Activated T-helper 1 cell treated with anti-CD3 and anti-CD28 coated beads, Interleukin-12 subunit alpha, Interleukin-12 subunit beta, Interleukin-2, Interleukin-4 antibody, amounts not matched to agents 30 ng/mL and 10 ng/mL and 1 ng/mL, durations not matched to agents 14 hours and 24 hours and 36 hours (primary cell): ENCODE measurements around the gene INPP4A. TPM values are rescaled to one million over a fixed set of nuclear protein-coding genes. Genes with fewer than 3 reads are reported as not detected.

Experiments used
- DNase-seq: peaks from one replicate; pipeline ENCODE4 v3.0.0; 2021; ENCODE audit warnings: low spot score
- H3K27ac Mint-ChIP-seq: one replicate; pipeline ENCODE4 v1.8.0; 2021; ENCODE audit warnings: mild to moderate bottlenecking, mixed read lengths
- H3K27me3 Mint-ChIP-seq: one replicate; pipeline ENCODE4 v1.8.0; 2022; ENCODE audit warnings: mild to moderate bottlenecking, moderate library complexity, mixed read lengths; ENCODE audit not compliant: insufficient read depth
- H3K36me3 Mint-ChIP-seq: one replicate; pipeline ENCODE4 v1.8.0; 2021; ENCODE audit warnings: low read depth, mixed read lengths
- H3K4me1 Mint-ChIP-seq: one replicate; pipeline ENCODE4 v1.8.0; 2021; ENCODE audit warnings: low read depth, mixed read lengths
- H3K4me3 Mint-ChIP-seq: one replicate; pipeline ENCODE4 v1.8.0; 2021; ENCODE audit warnings: mild to moderate bottlenecking, moderate library complexity, mixed read lengths
- H3K9me3 Mint-ChIP-seq: one replicate; pipeline ENCODE4 v1.8.0; 2021; ENCODE audit warnings: mixed read lengths
- intact Hi-C: fragments of 100-400 bp; cut with micrococcal nuclease; formaldehyde crosslinking; loops from one replicate; pipeline ENCODE4 v1.15.1; 2024
- total RNA-seq: library from RNA; stranded (reverse); gene quantifications from 2 replicates; pipeline ENCODE4 v1.2.3, GENCODE V29; 2022

Gene INPP4A
- total RNA-seq, 1 donor from 2014 or later = 55.7 TPM

- Mint-ChIP-seq H3K27me3 (no peaks in the 10 kb centered on the region), H3K27ac (peak overlapping the region; percentile 91), H3K9me3 (no peaks in the 10 kb centered on the region), H3K4me3 (peak overlapping the region; percentile 45), H3K4me1 (peaks cover 77% of the 10 kb centered on the region), H3K36me3 (peaks cover 25% of the 10 kb centered on the region)
- intact Hi-C loops = loop anchor here (1.0 to 2.0 kb wide), 4 partner anchors 25 to 70 kb away; no protein-coding TSS in a partner anchor
- DNase-seq = no peak
Measured at GRCh38 chr2:98507891-98508708, 63.4 kb downstream of the INPP4A start.

DNA sequence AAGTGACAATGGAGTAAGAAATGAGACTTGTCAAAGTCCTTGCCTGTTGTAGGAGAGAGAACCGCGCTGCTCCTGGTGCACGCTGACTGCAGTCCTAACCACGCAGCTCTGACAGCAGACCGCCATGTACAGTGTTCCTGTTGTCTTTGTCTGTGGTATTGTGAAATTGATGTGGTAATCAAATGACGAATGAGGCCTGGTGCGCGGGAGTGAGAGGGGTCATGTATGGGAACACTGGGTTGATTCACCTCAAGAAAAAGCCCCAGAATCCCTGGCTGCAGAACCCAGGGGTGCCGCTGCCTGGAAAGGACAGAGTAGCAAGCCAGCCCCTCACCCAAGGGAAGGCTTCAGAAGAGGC is 64.0 kb downstream of the INPP4A start:
- Mint-ChIP-seq H3K4me1 (peaks cover 77% of the 10 kb centered on the region), H3K9me3 (no peaks in the 10 kb centered on the region), H3K27me3 (no peaks in the 10 kb centered on the region), H3K36me3 (peaks cover 22% of the 10 kb centered on the region), H3K27ac (peak overlapping the region; percentile 91), H3K4me3 (peak overlapping the region; percentile 31)
- peak; percentile 43 for DNase-seq
- intact Hi-C loops = loop anchor here (1.0 to 2.0 kb wide), 4 partner anchors 26 to 70 kb away; no protein-coding TSS in a partner anchor

DNA sequence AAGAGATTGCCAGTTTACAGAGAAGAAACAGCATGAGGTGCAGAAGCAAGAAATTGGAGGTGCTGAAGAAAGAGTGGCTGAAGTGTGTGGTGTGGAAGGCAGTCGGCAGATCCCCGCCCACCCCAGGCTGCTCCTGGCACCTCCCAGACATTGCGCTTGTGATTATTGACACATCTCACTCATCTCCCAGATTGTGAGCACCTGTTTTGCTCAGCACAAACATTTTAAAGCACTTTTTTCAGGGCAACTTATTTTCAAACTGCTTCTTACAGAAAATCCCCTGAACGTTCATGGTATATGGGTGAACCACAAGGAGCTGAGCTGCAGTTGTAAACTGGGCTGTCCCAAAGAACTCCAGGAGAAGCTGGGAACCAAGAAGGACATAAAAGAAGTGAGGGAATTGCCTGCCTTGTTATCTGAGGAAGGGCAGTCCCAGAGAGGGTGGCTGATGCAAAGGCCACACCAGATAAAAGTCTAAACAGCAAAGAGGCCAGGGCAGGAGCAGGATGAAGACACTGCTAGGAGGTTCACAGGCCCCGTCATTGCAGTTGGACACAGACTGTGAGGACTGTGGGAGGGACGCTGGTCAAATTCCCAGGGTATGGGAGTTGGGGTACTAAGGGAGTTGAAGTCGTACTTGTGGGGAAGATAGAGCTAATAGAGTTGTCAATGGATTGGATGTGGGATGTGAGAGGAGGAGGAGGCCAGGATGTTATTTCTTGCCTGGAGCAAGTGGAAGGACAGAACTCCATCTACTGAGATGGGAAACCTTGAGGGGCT is 65.1 kb downstream of the INPP4A start:
- H3K4me1 Mint-ChIP-seq = peaks cover 75% of the 10 kb centered on the region
- peaks cover 14% of the 10 kb centered on the region for H3K36me3 Mint-ChIP-seq
- H3K9me3 Mint-ChIP-seq = no peaks in the 10 kb centered on the region
- peak overlapping the region; percentile 91 for H3K27ac Mint-ChIP-seq
- no peaks in the 10 kb centered on the region for H3K27me3 Mint-ChIP-seq
- no peak for DNase-seq
- intact Hi-C loops = loop anchor here (2.0 kb wide), 2 partner anchors 27 to 41 kb away; no protein-coding TSS in a partner anchor
- peak overlapping the region; percentile 13 for H3K4me3 Mint-ChIP-seq

- Mint-ChIP-seq H3K27ac (peak overlapping the region; percentile 21), H3K36me3 (peaks cover 12% of the 10 kb centered on the region), H3K4me3 (no peak overlapping the region), H3K9me3 (no peaks in the 10 kb centered on the region), H3K27me3 (no peaks in the 10 kb centered on the region), H3K4me1 (peaks cover 75% of the 10 kb centered on the region)
- no peak for DNase-seq
- intact Hi-C loops = no loop called here
Measured at GRCh38 chr2:98510322-98510662, 65.6 kb downstream of the INPP4A start.

GRCh38 chr2:98511981-98512380 is 67.3 kb downstream of the INPP4A start:
- Mint-ChIP-seq H3K27me3 (no peaks in the 10 kb centered on the region), H3K9me3 (no peaks in the 10 kb centered on the region), H3K4me3 (no peak overlapping the region), H3K27ac (no peak overlapping the region), H3K4me1 (peaks cover 76% of the 10 kb centered on the region), H3K36me3 (peaks cover 12% of the 10 kb centered on the region)
- intact Hi-C loops = no loop called here
- no peak for DNase-seq

- Mint-ChIP-seq H3K36me3 (peaks cover 14% of the 10 kb centered on the region), H3K4me1 (peaks cover 77% of the 10 kb centered on the region), H3K27ac (peak overlapping the region; percentile 43), H3K9me3 (no peaks in the 10 kb centered on the region), H3K27me3 (no peaks in the 10 kb centered on the region), H3K4me3 (no peak overlapping the region)
- DNase-seq = no peak
- intact Hi-C loops = no loop called here
Measured at GRCh38 chr2:98512699-98513098, 68.0 kb downstream of the INPP4A start.

DNA sequence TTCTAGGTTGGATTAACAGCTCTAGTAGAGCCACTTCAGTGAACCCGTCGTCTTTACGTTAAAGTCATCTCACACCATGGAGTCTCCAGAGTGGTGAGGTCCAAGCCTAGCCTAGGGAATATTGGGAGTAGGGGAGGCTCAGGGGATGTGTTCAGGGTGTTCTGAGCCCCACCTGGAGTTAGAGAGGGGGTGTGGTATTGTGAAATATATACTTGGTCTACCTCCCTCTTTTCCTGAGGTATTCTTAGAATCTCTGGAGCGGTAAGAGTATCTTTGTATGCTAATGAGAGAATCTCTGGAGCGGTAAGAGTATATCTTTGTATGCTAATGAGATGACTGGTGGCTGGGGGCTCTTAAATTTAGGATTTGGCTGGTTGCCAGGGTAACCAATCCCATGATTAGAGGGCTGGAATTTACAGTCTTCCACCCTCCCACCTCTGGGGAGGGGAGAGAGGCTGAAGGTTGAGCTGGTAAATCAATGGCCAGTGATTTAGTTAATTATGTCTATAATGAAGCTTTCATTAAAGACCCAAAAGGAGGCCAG is 69.5 kb downstream of the INPP4A start:
- DNase-seq = no peak
- Mint-ChIP-seq H3K36me3 (peaks cover 14% of the 10 kb centered on the region), H3K27ac (no peak overlapping the region), H3K9me3 (no peaks in the 10 kb centered on the region), H3K4me3 (no peak overlapping the region), H3K27me3 (no peaks in the 10 kb centered on the region), H3K4me1 (peaks cover 76% of the 10 kb centered on the region)
- intact Hi-C loops = no loop called here

GRCh38 chr2:98514879-98515249 is 70.2 kb downstream of the INPP4A start:
- peaks cover 72% of the 10 kb centered on the region for H3K4me1 Mint-ChIP-seq
- intact Hi-C loops = no loop called here
- H3K36me3 Mint-ChIP-seq = peaks cover 11% of the 10 kb centered on the region
- no peaks in the 10 kb centered on the region for H3K9me3 Mint-ChIP-seq
- no peak overlapping the region for H3K27ac Mint-ChIP-seq
- DNase-seq = no peak
- H3K27me3 Mint-ChIP-seq = no peaks in the 10 kb centered on the region
- no peak overlapping the region for H3K4me3 Mint-ChIP-seq

GRCh38 chr2:98515250-98515991 is 70.8 kb downstream of the INPP4A start:
- Mint-ChIP-seq H3K36me3 (peaks cover 9% of the 10 kb centered on the region), H3K4me3 (no peak overlapping the region), H3K4me1 (peaks cover 67% of the 10 kb centered on the region), H3K27ac (no peak overlapping the region), H3K27me3 (no peaks in the 10 kb centered on the region), H3K9me3 (no peaks in the 10 kb centered on the region)
- intact Hi-C loops = no loop called here
- no peak for DNase-seq

- Mint-ChIP-seq H3K27me3 (no peaks in the 10 kb centered on the region), H3K27ac (no peak overlapping the region), H3K36me3 (peaks cover 12% of the 10 kb centered on the region), H3K4me3 (no peak overlapping the region), H3K9me3 (no peaks in the 10 kb centered on the region), H3K4me1 (peaks cover 64% of the 10 kb centered on the region)
- intact Hi-C loops = no loop called here
- no peak for DNase-seq
Measured at GRCh38 chr2:98516571-98516970, 71.9 kb downstream of the INPP4A start.

GRCh38 chr2:98517636-98518035 is 73.0 kb downstream of the INPP4A start:
- Mint-ChIP-seq H3K27ac (no peak overlapping the region), H3K4me1 (peaks cover 68% of the 10 kb centered on the region), H3K4me3 (no peak overlapping the region), H3K9me3 (no peaks in the 10 kb centered on the region), H3K36me3 (peaks cover 16% of the 10 kb centered on the region), H3K27me3 (no peaks in the 10 kb centered on the region)
- no peak for DNase-seq
- intact Hi-C loops = loop anchor here (1.0 kb wide), 1 partner anchor 104 kb away; no protein-coding TSS in a partner anchor

GRCh38 chr2:98518101-98518500 is 73.4 kb downstream of the INPP4A start:
- Mint-ChIP-seq H3K4me1 (peaks cover 69% of the 10 kb centered on the region), H3K27ac (no peak overlapping the region), H3K36me3 (peaks cover 19% of the 10 kb centered on the region), H3K9me3 (no peaks in the 10 kb centered on the region), H3K27me3 (no peaks in the 10 kb centered on the region), H3K4me3 (no peak overlapping the region)
- peak; percentile 26 for DNase-seq
- intact Hi-C loops = loop anchor here (1.0 kb wide), 1 partner anchor 105 kb away; no protein-coding TSS in a partner anchor
